ENCODE data around the gene SGMS2.

- no peak for TF ChIP-seq CTCF (IDR thresholded peaks at IDR 0.05 in 8 of 11, conservative IDR thresholded peaks at IDR 0.05 in 3 of 11)
- TF ChIP-seq POLR2A (IDR thresholded peaks at IDR 0.05): no peak
These were observed 12.6 kb downstream of the SGMS2 start for GRCh38 chr4:107837317-107837716.
